ENCODE results near the gene AGBL1. TPM values are rescaled to one million over a fixed set of nuclear protein-coding genes. Genes with fewer than 3 reads are reported as not detected.

AGBL1 gene
- total RNA-seq, 6 experiments from 2014 or later = not detected

GRCh38 chr15:86661580-86661979 is 581.9 kb downstream of the AGBL1 start:
- H3K4me1 Mint-ChIP-seq (ENCODE audit: low read depth) = no peaks in the 10 kb centered on the region
- DNase-seq = no peak
- 0 out of 2 replicates have a peak, but pooled peaks cover 6% of the 10 kb centered on the region for H3K36me3 Mint-ChIP-seq (ENCODE audit: low read depth)
- no peak overlapping the region for H3K4me3 Mint-ChIP-seq
- H3K27ac Mint-ChIP-seq = no peak overlapping the region
- no peaks in the 10 kb centered on the region for H3K27me3 Mint-ChIP-seq (ENCODE audit: insufficient read depth)
- H3K9me3 Mint-ChIP-seq = peaks cover 31% of the 10 kb centered on the region
- TF ChIP-seq CTCF (IDR thresholded peaks at IDR 0.05) = no peak

GRCh38 chr15:86663304-86663703 is 583.6 kb downstream of the AGBL1 start:
- H3K4me3 Mint-ChIP-seq = no peak overlapping the region
- no peak overlapping the region for H3K27ac Mint-ChIP-seq
- H3K27me3 Mint-ChIP-seq (ENCODE audit: insufficient read depth) = no peaks in the 10 kb centered on the region
- TF ChIP-seq CTCF (IDR thresholded peaks at IDR 0.05) = no peak
- H3K4me1 Mint-ChIP-seq (ENCODE audit: low read depth) = no peaks in the 10 kb centered on the region
- no peaks in the 10 kb centered on the region for H3K36me3 Mint-ChIP-seq (ENCODE audit: low read depth)
- H3K9me3 Mint-ChIP-seq = peaks cover 24% of the 10 kb centered on the region
- DNase-seq = no peak

- Mint-ChIP-seq H3K4me1 (ENCODE audit: low read depth) (no peaks in the 10 kb centered on the region), H3K4me3 (no peak overlapping the region), H3K27me3 (ENCODE audit: insufficient read depth) (no peaks in the 10 kb centered on the region), H3K9me3 (peaks cover 23% of the 10 kb centered on the region), H3K36me3 (ENCODE audit: low read depth) (no peaks in the 10 kb centered on the region), H3K27ac (no peak overlapping the region)
- TF ChIP-seq CTCF (IDR thresholded peaks at IDR 0.05) = no peak
- no peak for DNase-seq
Measured at GRCh38 chr15:86663979-86664378, 584.3 kb downstream of the AGBL1 start.

- Mint-ChIP-seq H3K4me3 (no peak overlapping the region), H3K9me3 (peaks cover 17% of the 10 kb centered on the region), H3K27ac (no peak overlapping the region)
Measured at GRCh38 chr15:86664581-86664980, 584.9 kb downstream of the AGBL1 start.

DNA sequence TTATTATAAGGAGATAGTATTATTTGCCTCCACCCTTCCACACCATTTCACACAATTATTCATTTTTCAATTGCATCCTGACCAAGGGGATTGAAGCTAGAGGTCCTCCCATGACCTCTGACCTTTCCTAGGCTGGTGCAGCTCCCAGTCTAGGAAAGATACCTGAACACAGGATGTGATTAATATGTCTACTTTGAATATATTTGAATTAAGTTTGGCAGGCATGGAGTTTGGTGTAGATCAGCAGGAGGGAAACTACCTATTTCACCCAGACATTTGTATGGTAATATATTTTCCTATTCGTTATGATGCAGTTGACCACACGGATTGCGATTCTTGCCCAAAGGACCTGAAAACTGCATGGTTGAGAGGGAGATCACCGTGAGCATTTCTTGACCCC is 596.3 kb downstream of the AGBL1 start:
- DNase-seq = no peak
- Mint-ChIP-seq H3K9me3 (peaks cover 24% of the 10 kb centered on the region), H3K36me3 (ENCODE audit: low read depth) (no peaks in the 10 kb centered on the region), H3K27ac (no peak overlapping the region), H3K4me3 (no peak overlapping the region), H3K27me3 (ENCODE audit: insufficient read depth) (no peaks in the 10 kb centered on the region; the same call in 1 of the 2 replicates), H3K4me1 (ENCODE audit: low read depth) (no peaks in the 10 kb centered on the region)
- TF ChIP-seq CTCF (IDR thresholded peaks at IDR 0.05) = no peak

More at GRCh38 chr15:86664581-86664980, 584.9 kb downstream of the AGBL1 start:
- no peak for TF ChIP-seq CTCF (IDR thresholded peaks at IDR 0.05)
- Mint-ChIP-seq H3K36me3 (ENCODE audit: low read depth) (no peaks in the 10 kb centered on the region), H3K27me3 (ENCODE audit: insufficient read depth) (no peaks in the 10 kb centered on the region), H3K4me1 (ENCODE audit: low read depth) (no peaks in the 10 kb centered on the region)
- no peak for DNase-seq

- no peak for TF ChIP-seq CTCF (IDR thresholded peaks at IDR 0.05)
- Mint-ChIP-seq H3K27ac (no peak overlapping the region), H3K4me1 (ENCODE audit: low read depth) (no peaks in the 10 kb centered on the region), H3K9me3 (peaks cover 31% of the 10 kb centered on the region), H3K27me3 (ENCODE audit: insufficient read depth) (no peaks in the 10 kb centered on the region; the same call in 1 of the 2 replicates), H3K4me3 (no peak overlapping the region), H3K36me3 (ENCODE audit: low read depth) (no peaks in the 10 kb centered on the region)
- no peak for DNase-seq
Measured at GRCh38 chr15:86677278-86677677, 597.6 kb downstream of the AGBL1 start.

Data from HFFc6 (cell line).